KMS-11 (cell line): ENCODE data around the gene TSPAN1.
A peak's percentile ranks its signal among the peaks of the same experiment; 100 is the strongest.
"Not testable (repeated sequence)": the region's sequence is repeated elsewhere in the genome, so short reads cannot be mapped to it uniquely, and the experiment has no call there.

Source experiments
- H2AFZ ChIP-seq: fragments of 200-600 bp; sonication (generic); 2 replicates; pipeline ENCODE4 v1.6.1; 2016; ENCODE audit warnings: antibody characterized with exemption, mixed run types, low read depth
- H3K27ac ChIP-seq: fragments of 200-600 bp; sonication (generic); 2 replicates; pipeline ENCODE4 v1.6.1; 2016; ENCODE audit warnings: mild to moderate bottlenecking, mixed run types
- H3K27me3 ChIP-seq: fragments of 200-600 bp; sonication (generic); 2 replicates; pipeline ENCODE4 v1.6.1; 2017; ENCODE audit warnings: mild to moderate bottlenecking, low read depth, mixed run types, moderate library complexity; ENCODE audit not compliant: insufficient read depth
- H3K36me3 ChIP-seq: fragments of 200-600 bp; sonication (generic); 2 replicates; pipeline ENCODE4 v1.6.1; 2017; ENCODE audit warnings: mild to moderate bottlenecking, mixed run types; ENCODE audit not compliant: insufficient read depth
- H3K4me1 ChIP-seq: fragments of 200-600 bp; sonication (generic); 2 replicates; pipeline ENCODE4 v1.6.1; 2016; ENCODE audit warnings: mild to moderate bottlenecking, low read depth, mixed run types; ENCODE audit not compliant: poor library complexity, severe bottlenecking
- H3K4me2 ChIP-seq: fragments of 200-600 bp; sonication (generic); 2 replicates; pipeline ENCODE4 v1.7.0; 2016; ENCODE audit warnings: mild to moderate bottlenecking, mixed run types
- H3K4me3 ChIP-seq: fragments of 200-600 bp; sonication (generic); IDR thresholded peaks from 2 replicates; pipeline ENCODE4 v1.6.1; 2017; ENCODE audit warnings: low read depth, low read length, mixed read lengths; ENCODE audit not compliant: insufficient read depth
- H3K79me2 ChIP-seq: fragments of 200-600 bp; sonication (generic); 2 replicates; pipeline ENCODE4 v1.6.1; 2016; ENCODE audit warnings: low read depth, mixed run types; ENCODE audit not compliant: insufficient read depth
- H3K9ac ChIP-seq: fragments of 200-600 bp; sonication (generic); 2 replicates; pipeline ENCODE4 v1.6.1; 2016; ENCODE audit warnings: mild to moderate bottlenecking, mixed run types
- H4K20me1 ChIP-seq: fragments of 200-600 bp; sonication (generic); 2 replicates; pipeline ENCODE4 v1.6.1; 2016; ENCODE audit warnings: mild to moderate bottlenecking, mixed run types; ENCODE audit not compliant: insufficient read depth
- CTCF ChIP-seq: fragments of 200-600 bp; sonication (generic); conservative IDR thresholded peaks from 2 replicates; pipeline ENCODE4 v1.6.1; 2017; ENCODE audit warnings: low read depth, mild to moderate bottlenecking, antibody characterized with exemption, low read length, moderate library complexity, mixed read lengths

The TSPAN1 gene

GRCh38 chr1:46219551-46220520 lies 44.9 kb downstream of the TSPAN1 start:
- Histone ChIP-seq H4K20me1 (no peaks in the 10 kb centered on the region), H3K27ac (no peak overlapping the region), H3K9ac (no peak overlapping the region), H3K27me3 (no peaks in the 10 kb centered on the region), H2AFZ (no peak overlapping the region), H3K4me3 (no peak overlapping the region), H3K4me2 (no peak overlapping the region), H3K4me1 (peaks cover 6% of the 10 kb centered on the region), H3K79me2 (no peaks in the 10 kb centered on the region), H3K36me3 (no peaks in the 10 kb centered on the region)
- TF ChIP-seq CTCF, result no peak

GRCh38 chr1:46220808-46221207 lies 45.9 kb downstream of the TSPAN1 start:
- no peak overlapping the region for H3K27ac ChIP-seq
- H3K4me1 ChIP-seq, result peaks cover 6% of the 10 kb centered on the region
- H3K79me2 ChIP-seq, result no peaks in the 10 kb centered on the region
- no peaks in the 10 kb centered on the region for H3K27me3 ChIP-seq
- no peaks in the 10 kb centered on the region for H4K20me1 ChIP-seq
- H3K4me2 ChIP-seq, result no peak overlapping the region
- no peak for TF ChIP-seq CTCF
- H3K36me3 ChIP-seq, result no peaks in the 10 kb centered on the region
- H2AFZ ChIP-seq, result no peak overlapping the region
- no peak overlapping the region for H3K4me3 ChIP-seq
- no peak overlapping the region for H3K9ac ChIP-seq

- Histone ChIP-seq H3K79me2 (no peaks in the 10 kb centered on the region), H3K36me3 (no peaks in the 10 kb centered on the region), H3K27ac (no peak overlapping the region), H3K9ac (no peak overlapping the region), H4K20me1 (no peaks in the 10 kb centered on the region), H3K27me3 (no peaks in the 10 kb centered on the region), H3K4me1 (peaks cover 6% of the 10 kb centered on the region), H3K4me2 (no peak overlapping the region), H3K4me3 (no peak overlapping the region), H2AFZ (no peak overlapping the region)
- no peak for TF ChIP-seq CTCF
Measured at GRCh38 chr1:46221749-46222148, 46.9 kb downstream of the TSPAN1 start.

- H3K4me1 ChIP-seq, H3K79me2 ChIP-seq, H3K27me3 ChIP-seq, H3K4me3 ChIP-seq, H4K20me1 ChIP-seq, H3K4me2 ChIP-seq, H3K27ac ChIP-seq, H3K36me3 ChIP-seq, H3K9ac ChIP-seq: not testable (repeated sequence)
- H2AFZ ChIP-seq, result peak overlapping the region; percentile 62
Measured at GRCh38 chr1:46223055-46223454, 48.2 kb downstream of the TSPAN1 start.

GRCh38 chr1:46223472-46223943 lies 48.6 kb downstream of the TSPAN1 start:
- H3K4me1 ChIP-seq, result peaks cover 6% of the 10 kb centered on the region

More at GRCh38 chr1:46223472-46223943, 48.6 kb downstream of the TSPAN1 start:
- H3K4me2 ChIP-seq, result 0 out of 2 replicates have a peak overlapping the region, but pooled peaks have one; percentile 16
- H4K20me1 ChIP-seq, result no peaks in the 10 kb centered on the region
- H3K36me3 ChIP-seq, result no peaks in the 10 kb centered on the region
- no peak overlapping the region for H3K27ac ChIP-seq
- no peak overlapping the region; the same call in 1 of the 2 replicates for H3K9ac ChIP-seq
- H3K27me3 ChIP-seq, result no peaks in the 10 kb centered on the region
- H3K79me2 ChIP-seq, result no peaks in the 10 kb centered on the region
- TF ChIP-seq CTCF, result peak; percentile 96
- H2AFZ ChIP-seq, result peak overlapping the region; percentile 62
- no peak overlapping the region for H3K4me3 ChIP-seq
